GM12878 (cell line): Measurements from ENCODE around the gene PRPS1. TPM values are rescaled to one million over a fixed set of nuclear protein-coding genes. Genes with fewer than 3 reads are reported as not detected.

Experiments
- ATAC-seq: fragments of 200-7000 bp; cut with Tn5 transposase; 3 replicates; pipeline ENCODE4 v1.9.1; 2020; ENCODE audit warnings: mild to moderate bottlenecking, moderate library complexity
- BruUV-seq: library from RNA; stranded (reverse); fragments of 400-500 nt; replicated peaks from 2 replicates; lab custom pipeline; 2021; lab: Mats Ljungman, UMichigan
- CTCF ChIA-PET: fragments of 300-600 bp; sonication (Branson Sonifier 250); formaldehyde crosslinking; extraction: SDS; loops from one replicate; lab custom pipeline; 2021; ENCODE audit warnings: inconsistent platforms; lab: Yijun Ruan, JAX
- POLR2A ChIA-PET: fragments of 350-600 bp; formaldehyde crosslinking; extraction: SDS; loops from one replicate; lab custom pipeline; 2021; ENCODE audit warnings: inconsistent platforms; lab: Charles Lee
- RAD21 ChIA-PET: fragments of 300-600 bp; sonication (Branson Sonifier 250); formaldehyde crosslinking; loops from one replicate; lab custom pipeline; 2023; ENCODE audit warnings: antibody characterized with exemption; ENCODE audit not compliant: unreplicated experiment; lab: Charles Lee
- SMC1A ChIA-PET: fragments of 300-600 bp; sonication (Branson Sonifier 250); formaldehyde crosslinking; loops from one replicate; lab custom pipeline; 2023; ENCODE audit not compliant: unreplicated experiment, uncharacterized antibody; lab: Charles Lee
- DNase-seq: peaks from one replicate; pipeline ENCODE4 v3.0.0-alpha.2; 2011; ENCODE audit warnings: low read depth, low spot score
- FAIRE-seq: peaks from 3 replicates; lab custom pipeline; 2011; peaks lifted over from hg19 to GRCh38; lab: Jason Lieb, UNC
- H2AFZ ChIP-seq: 2 replicates; pipeline ENCODE4 v1.6.0; 2011; ENCODE audit warnings: low read depth, low read length, control low read depth; ENCODE audit not compliant: control insufficient read depth
- H3K27ac ChIP-seq: 2 replicates; pipeline ENCODE4 v1.5.1; 2011; ENCODE audit warnings: control low read depth; ENCODE audit not compliant: control insufficient read depth, insufficient read depth
- H3K27me3 ChIP-seq, 2 experiments: replicated peaks in 1 of 2; 2 replicates each; pipeline versions ENCODE4 v1.6.0 to v1.6.1; 2011; ENCODE audit warnings: low read length in 1 of 2; ENCODE audit not compliant: control insufficient read depth in 2 of 2, insufficient read depth in 2 of 2
- H3K36me3 ChIP-seq, 2 experiments: 2 replicates each; pipeline ENCODE4 v1.5.1; 2011; ENCODE audit warnings: low read length in 1 of 2; ENCODE audit not compliant: control insufficient read depth in 2 of 2, insufficient read depth in 2 of 2
- H3K4me1 ChIP-seq: 2 replicates; pipeline ENCODE4 v1.6.1; 2011; ENCODE audit warnings: mild to moderate bottlenecking, low read length, moderate library complexity, mixed read lengths; ENCODE audit not compliant: control insufficient read depth, insufficient read depth
- H3K4me2 ChIP-seq: 2 replicates; pipeline ENCODE4 v1.6.0; 2011; ENCODE audit warnings: control low read depth; ENCODE audit not compliant: control insufficient read depth, insufficient read depth
- H3K4me3 ChIP-seq: fragments of 200-600 bp; sonication (generic); 2 replicates; pipeline ENCODE4 v1.5.1; 2016
- H3K79me2 ChIP-seq: 2 replicates; pipeline ENCODE4 v1.6.0; 2011; ENCODE audit warnings: low read length; ENCODE audit not compliant: control insufficient read depth, insufficient read depth
- H3K9ac ChIP-seq: 2 replicates; pipeline ENCODE4 v1.8.0; 2011; ENCODE audit warnings: low read length, control low read depth, mixed read lengths; ENCODE audit not compliant: control insufficient read depth, insufficient read depth
- H3K9me3 ChIP-seq: replicated peaks from 3 replicates; pipeline ENCODE4 v1.5.1; 2011; ENCODE audit warnings: mild to moderate bottlenecking, low read length; ENCODE audit not compliant: control insufficient read depth, insufficient read depth
- H4K20me1 ChIP-seq: 2 replicates; pipeline ENCODE4 v1.6.0; 2011; ENCODE audit not compliant: control insufficient read depth, insufficient read depth
- ZBTB40 ChIP-seq: fragments of 450-650 bp; IDR thresholded peaks from 2 replicates; pipeline ENCODE4 v1.6.1; 2016; ENCODE audit warnings: mild to moderate bottlenecking, moderate library complexity, borderline replicate concordance
- WGBS: methylation state at CpG from one replicate; pipeline ENCODE4 v1.1.6; 2016; ENCODE audit warnings: low lambda C conversion rate; ENCODE audit not compliant: insufficient replicate concordance, insufficient coverage; ENCODE audit errors: missing lambda C conversion rate; 5-methylcytosine and 5-hydroxymethylcytosine counted together
- in situ Hi-C: fragments of 300-500 bp; cut with MboI; formaldehyde crosslinking; loops from 9 replicates; pipeline ENCODE4 v1.14.3; 2018; ENCODE audit warnings: mixed read lengths
- intact Hi-C: fragments of 100-400 bp; cut with micrococcal nuclease; formaldehyde crosslinking; loops from one replicate; pipeline ENCODE4 v1.14.2; 2022; ENCODE audit not compliant: unreplicated experiment
- polyA plus RNA-seq, 11 experiments: library from polyadenylated mRNA; depleted of rRNA in 4 of 11; unstranded in 6 of 11; stranded (reverse) in 5 of 11; fragments of >200 nt; fragmentation: Nextera tagmentation in 4 of 11; fragmentation: Illumina TruSeq in 1 of 11; extraction: Ambion mirVana in 4 of 11; extraction: Trizol in 1 of 11; gene quantifications; 1 replicate in 1 of 11; 2 replicates in 10 of 11; pipeline versions ENCODE4 v1.2.1 to v1.2.3, GENCODE V29; 2011 to 2016; ENCODE audit warnings: inconsistent platforms in 2 of 11, missing spikeins in 2 of 11, low read depth in 1 of 11
- total RNA-seq, 4 experiments: library from RNA; depleted of rRNA in 3 of 4; stranded (reverse); fragments of >200 nt in 3 of 4; fragmentation: Illumina TruSeq in 1 of 4; extraction: Trizol in 1 of 4; gene quantifications; 2 replicates each; pipeline versions ENCODE4 v1.2.1 to v1.2.3, GENCODE V29; 2013 to 2021

The PRPS1 gene
- total and polyA plus RNA-seq, 10 of the 15 experiments (the other 5 are each of a cell fraction or from before 2014, with no cell fraction given) = 26.5 to 86.5 (median 61.1) TPM

- Histone ChIP-seq H4K20me1 (no peaks in the 10 kb centered on the region), H3K27me3 (no peaks in the 10 kb centered on the region; a peak in 1 of 4 replicates), H3K79me2 (no peaks in the 10 kb centered on the region), H3K9me3 (no peaks in the 10 kb centered on the region), H3K4me1 (peaks cover 20% of the 10 kb centered on the region), H3K27ac (no peak overlapping the region), H3K9ac (no peak overlapping the region), H3K4me3 (no peak overlapping the region)
- RAD21 ChIA-PET = interaction anchor here (1.3 to 2.3 kb wide), 3 partner anchors 10 to 31 kb away, joined by 3 to 8 read pairs (median 8); no protein-coding TSS in a partner anchor
- ATAC-seq = no peak
- FAIRE-seq = no peak
- intact Hi-C loops = no loop called here
- CTCF ChIA-PET = interaction anchor here (0.9 to 1.2 kb wide), 2 partner anchors 11 to 33 kb away, joined by 4 read pairs; no protein-coding TSS in a partner anchor
- 67% methylated on average over 3 of the region's 3 CpGs for WGBS
- in situ Hi-C loops = no loop called here
- BruUV-seq = no TSS peak
- DNase-seq = no peak
- SMC1A ChIA-PET = interaction anchor here (0.9 to 5.9 kb wide), 6 partner anchors 9 to 45 kb away, joined by 3 to 51 read pairs (median 4); no protein-coding TSS in a partner anchor
- no peak for TF ChIP-seq ZBTB40
- TF ChIP-seq, all 136 proteins: peak for 0
- POLR2A ChIA-PET = interaction anchor here (1.0 to 1.3 kb wide), 2 partner anchors 9 to 32 kb away, joined by 3 to 4 read pairs; no protein-coding TSS in a partner anchor
- Histone ChIP-seq H3K36me3 (no peaks in the 10 kb centered on the region), H2AFZ (no peak overlapping the region), H3K4me2 (no peak overlapping the region)
These were observed 55.6 kb downstream of the PRPS1 start for GRCh38 chrX:107683931-107684330.
